Thoracic aorta (tissue), 2 donors: ENCODE measurements around the gene DNAH7. TPM values are rescaled to one million over a fixed set of nuclear protein-coding genes. Genes with fewer than 3 reads are reported as not detected.

Experiments used
- ATAC-seq: fragments of 150-250 bp; one replicate; pipeline ENCODE4 v1.8.0; 2017; ENCODE audit warnings: low read depth; ENCODE audit not compliant: insufficient number of reproducible peaks, low FRiP score
- DNase-seq: peaks from one replicate; pipeline ENCODE4 v3.0.0-alpha.2; 2020; ENCODE audit warnings: low spot score
- H3K27ac ChIP-seq, 2 donors: fragments of 200-600 bp; sonication (generic); 1 replicate in 1 of 2; 2 replicates in 1 of 2; pipeline ENCODE4 v1.5.1; 2016; ENCODE audit warnings: mild to moderate bottlenecking in 2 of 2, moderate library complexity in 2 of 2
- H3K27me3 ChIP-seq: fragments of 200-600 bp; sonication (generic); replicated peaks from 2 replicates; pipeline ENCODE4 v1.6.0; 2016; ENCODE audit warnings: mild to moderate bottlenecking; ENCODE audit not compliant: insufficient read depth
- H3K36me3 ChIP-seq: fragments of 200-600 bp; sonication (generic); one replicate; pipeline ENCODE4 v1.5.1; 2016
- H3K4me1 ChIP-seq, 2 donors: fragments of 200-600 bp; sonication (generic); 1 replicate in 1 of 2; 2 replicates in 1 of 2; pipeline versions ENCODE4 v1.5.1 to v1.6.0; 2016; ENCODE audit warnings: low read depth in 2 of 2, mild to moderate bottlenecking in 1 of 2; ENCODE audit not compliant: control insufficient read depth in 1 of 2
- H3K4me3 ChIP-seq: fragments of 200-600 bp; sonication (generic); 2 replicates; pipeline ENCODE4 v1.5.1; 2016; ENCODE audit warnings: mild to moderate bottlenecking
- H3K9me3 ChIP-seq: fragments of 200-600 bp; sonication (generic); 2 replicates; pipeline ENCODE4 v1.5.1; 2016
- CTCF ChIP-seq: fragments of 200-600 bp; sonication (generic); IDR thresholded peaks from one replicate; pipeline ENCODE4 v1.5.1; 2019; ENCODE audit warnings: antibody characterized with exemption
- total RNA-seq, 2 donors: library from RNA; depleted of rRNA; stranded (reverse); fragments of >200 nt; gene quantifications; one replicate each; pipeline versions ENCODE4 v1.1.0 to v1.2.3, GENCODE V29; 2016

DNAH7 gene
- total RNA-seq, 2 donors from 2014 or later: 0.68 to 2.0 TPM

- DNase-seq (no peak), ATAC-seq (no peak)
- Histone ChIP-seq H3K4me1 (no peaks in the 10 kb centered on the region), H3K27ac (no peak overlapping the region), H3K36me3 (no peaks in the 10 kb centered on the region), H3K4me3 (no peak overlapping the region), H3K9me3 (no peaks in the 10 kb centered on the region), H3K27me3 (no peaks in the 10 kb centered on the region)
- no peak for TF ChIP-seq CTCF
Observed at GRCh38 chr2:196088203-196088602, 19.6 kb upstream of the DNAH7 start.

GRCh38 chr2:196086517-196087368 lies 18.1 kb upstream of the DNAH7 start:
- TF ChIP-seq CTCF: no peak
- Histone ChIP-seq H3K36me3 (no peaks in the 10 kb centered on the region), H3K27ac (no peak overlapping the region)

GRCh38 chr2:196083601-196084000 lies 15.0 kb upstream of the DNAH7 start:
- H3K36me3 ChIP-seq: no peaks in the 10 kb centered on the region
- no peak overlapping the region for H3K27ac ChIP-seq
- no peak for TF ChIP-seq CTCF
- H3K4me3 ChIP-seq: no peak overlapping the region
- H3K4me1 ChIP-seq: peaks cover 6% of the 10 kb centered on the region in 2 donors
- H3K9me3 ChIP-seq: no peaks in the 10 kb centered on the region
- no peak for ATAC-seq
- no peaks in the 10 kb centered on the region for H3K27me3 ChIP-seq
- no peak for DNase-seq

More at GRCh38 chr2:196086517-196087368, 18.1 kb upstream of the DNAH7 start:
- ATAC-seq (no peak), DNase-seq (no peak)
- Histone ChIP-seq H3K4me3 (no peak overlapping the region), H3K9me3 (no peaks in the 10 kb centered on the region), H3K27me3 (no peaks in the 10 kb centered on the region), H3K4me1 (no peaks in the 10 kb centered on the region)

DNA sequence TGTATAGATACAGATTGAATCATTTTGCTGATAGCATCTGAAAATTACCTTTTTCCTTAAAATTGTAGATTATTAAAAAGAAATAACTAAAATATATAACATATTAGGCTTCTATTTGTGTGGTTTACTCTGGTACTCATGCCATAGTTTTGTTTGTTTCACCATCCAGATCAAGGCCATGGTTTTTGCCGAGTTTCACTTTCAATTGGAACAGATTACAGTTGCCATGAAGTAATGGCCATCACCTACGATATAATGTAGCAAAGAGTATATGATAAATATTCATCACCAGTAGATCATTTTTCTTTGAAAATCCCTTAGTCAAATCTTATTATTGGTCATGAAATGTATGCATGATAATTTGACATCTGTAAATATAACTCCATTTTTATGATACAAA lies 11.9 kb upstream of the DNAH7 start:
- Histone ChIP-seq H3K4me1 (peaks cover 6 to 9% of the 10 kb centered on the region in 2 donors), H3K36me3 (no peaks in the 10 kb centered on the region), H3K9me3 (no peaks in the 10 kb centered on the region), H3K27ac (no peak overlapping the region), H3K27me3 (no peaks in the 10 kb centered on the region), H3K4me3 (no peak overlapping the region)
- no peak for TF ChIP-seq CTCF
- no peak for DNase-seq
- no peak for ATAC-seq

DNA sequence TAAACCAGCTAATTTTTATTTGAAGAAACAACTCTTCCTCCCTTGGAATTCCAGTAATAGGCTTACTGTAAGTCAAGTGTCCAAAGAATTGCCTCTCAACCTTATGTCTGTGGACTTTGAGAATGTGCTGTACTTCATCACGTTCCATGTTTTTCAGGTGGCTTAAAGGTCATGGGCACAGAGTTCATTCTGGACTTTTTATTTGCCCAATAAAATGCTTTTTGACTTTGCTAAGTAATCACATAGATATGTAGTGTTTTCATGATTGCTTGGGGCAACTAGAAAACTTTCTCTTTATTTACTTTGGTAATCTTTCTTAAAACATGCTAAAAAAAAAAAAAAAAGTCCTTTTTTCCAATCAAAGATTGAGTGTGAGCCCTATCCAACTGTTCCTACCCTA lies 10.4 kb upstream of the DNAH7 start:
- ATAC-seq: no peak
- Histone ChIP-seq H3K36me3 (no peaks in the 10 kb centered on the region), H3K4me1 (peaks cover 6 to 9% of the 10 kb centered on the region in 2 donors), H3K9me3 (no peaks in the 10 kb centered on the region), H3K27ac (peak overlapping the region in 1 of 2 donors; percentile 32), H3K27me3 (no peaks in the 10 kb centered on the region), H3K4me3 (no peak overlapping the region)
- TF ChIP-seq CTCF: no peak
- DNase-seq: no peak
